LHCN-M2 (cell line): Measurements from ENCODE around the gene FAM168A. TPM values are rescaled to one million over a fixed set of nuclear protein-coding genes. Genes with fewer than 3 reads are reported as not detected.

Source experiments
- DNase-seq: peaks from one replicate; pipeline ENCODE4 v3.0.0-alpha.2; 2012; ENCODE audit warnings: low read depth
- polyA plus RNA-seq: library from polyadenylated mRNA; unstranded; fragments of >200 nt; gene quantifications from one replicate; pipeline ENCODE4 v1.2.1, GENCODE V29; 2012; ENCODE audit warnings: missing spikeins
- total RNA-seq: library from RNA; depleted of rRNA; stranded (reverse); fragments of >200 nt; gene quantifications from 2 replicates; pipeline ENCODE4 v1.2.3, GENCODE V29; 2014; rRNA removed

FAM168A gene, protein sequence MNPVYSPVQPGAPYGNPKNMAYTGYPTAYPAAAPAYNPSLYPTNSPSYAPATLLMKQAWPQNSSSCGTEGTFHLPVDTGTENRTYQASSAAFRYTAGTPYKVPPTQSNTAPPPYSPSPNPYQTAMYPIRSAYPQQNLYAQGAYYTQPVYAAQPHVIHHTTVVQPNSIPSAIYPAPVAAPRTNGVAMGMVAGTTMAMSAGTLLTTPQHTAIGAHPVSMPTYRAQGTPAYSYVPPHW
- 23.7 and 24.6 TPM in 2 replicates for total RNA-seq
- 16.9 TPM for polyA plus RNA-seq

DNA sequence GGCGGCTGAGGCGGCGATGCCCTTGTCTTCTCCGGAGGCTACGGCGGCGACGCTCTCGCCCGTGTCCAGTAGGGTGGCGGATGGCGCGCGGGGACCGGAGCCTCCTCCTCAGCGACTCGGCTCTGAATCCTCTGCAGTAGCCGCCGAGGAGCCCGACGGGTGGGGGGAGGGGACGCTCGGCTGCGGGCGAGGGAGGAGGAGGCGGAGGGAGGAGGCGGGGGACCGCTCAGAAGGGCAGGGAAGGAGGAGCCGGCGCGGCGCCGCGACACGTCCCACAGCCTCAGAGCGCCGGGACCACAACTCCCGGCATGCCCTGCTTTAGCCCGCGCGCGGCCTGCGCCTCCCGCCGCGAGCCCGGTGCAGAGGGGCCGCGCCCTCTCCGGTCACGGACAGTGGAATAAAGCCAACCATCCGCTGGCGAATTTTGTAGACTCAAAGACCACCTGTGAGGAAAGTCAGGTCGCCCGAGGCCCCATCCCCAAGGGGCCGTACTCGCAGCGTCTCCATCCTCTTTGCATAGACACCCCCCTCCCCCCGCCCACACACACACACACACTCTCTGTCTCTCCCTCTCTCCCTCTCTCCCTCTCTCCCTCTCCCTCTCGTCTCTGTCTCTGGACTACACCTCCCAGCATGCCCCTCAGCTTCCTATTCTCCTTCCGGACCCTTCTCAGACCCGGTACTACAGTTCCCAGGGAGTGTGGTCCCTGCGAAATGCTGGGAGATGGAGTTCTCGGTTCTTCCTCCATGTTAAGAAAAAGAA is at the start of gene FAM168A:
TSS of gene FAM168A (minus strand) at position 157 of the 763 bp plus-strand sequence. CDS start 129,638 bp downstream, outside the sequence.
- peak; percentile 99 for DNase-seq

DNA sequence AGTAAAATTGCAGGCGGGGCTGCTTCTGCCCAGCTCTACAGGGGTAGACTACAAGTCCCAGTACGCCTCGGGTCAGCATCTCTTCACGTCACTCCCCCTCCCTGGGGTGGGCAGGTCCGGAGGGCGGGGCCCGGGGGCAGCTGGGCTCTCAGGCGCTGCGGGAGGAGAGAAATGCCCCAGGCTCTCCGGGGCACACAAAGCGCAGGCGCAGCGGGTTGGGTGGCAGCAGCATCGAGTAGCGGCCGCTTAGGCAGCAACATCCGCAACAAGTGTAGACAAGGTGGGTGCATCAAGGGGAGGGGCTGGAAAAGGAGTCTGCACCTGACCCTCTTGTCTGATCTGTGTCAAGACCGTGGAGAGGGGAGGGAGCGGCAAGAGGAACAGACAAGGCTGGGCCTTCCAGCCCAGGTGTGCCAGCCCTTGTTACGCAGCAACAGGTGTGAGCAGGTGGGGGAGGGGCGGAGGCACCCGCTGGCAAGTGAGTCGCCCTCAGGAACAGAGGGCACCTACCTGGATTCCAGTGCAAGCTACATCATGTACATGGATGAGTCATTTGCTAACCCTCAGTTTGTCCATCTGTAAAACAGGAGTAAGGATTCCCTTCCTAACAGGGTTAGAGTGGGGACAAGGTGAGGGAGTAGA is 49.7 kb upstream of the FAM168A start:
- DNase-seq, result peak; percentile 76

DNA sequence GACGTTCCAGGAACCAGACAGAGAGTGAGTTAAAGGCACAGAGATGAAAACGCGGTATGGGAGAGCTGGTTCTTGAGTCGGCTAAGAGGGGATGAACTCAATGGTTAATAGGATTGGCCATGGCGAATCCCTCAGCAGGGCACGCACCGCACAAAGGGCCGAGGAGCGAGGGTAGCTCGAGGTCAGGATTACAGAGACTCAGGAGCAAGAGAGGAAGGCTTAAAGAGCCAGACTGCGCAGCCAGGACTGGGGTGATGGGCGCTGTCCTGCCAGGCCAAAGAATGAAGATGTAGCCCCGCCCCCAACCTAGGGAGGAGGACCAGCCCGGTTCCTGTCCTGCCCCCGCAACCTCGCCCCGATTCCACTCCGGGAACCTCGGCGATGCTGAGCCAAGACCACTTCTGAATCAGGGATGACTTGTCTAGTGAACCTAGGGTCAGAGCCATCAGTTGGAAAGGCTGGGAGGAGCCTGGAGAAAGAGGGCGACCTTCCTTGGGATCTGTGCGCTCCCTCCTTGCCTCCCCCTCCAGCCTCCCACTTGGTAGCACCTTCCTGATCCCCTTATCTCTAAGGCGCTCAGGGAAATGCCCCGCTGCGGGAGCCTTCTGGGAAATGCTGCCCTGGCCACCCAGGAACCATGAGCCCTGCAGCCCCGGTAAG is 48.2 kb upstream of the FAM168A start, which contains the start of gene PLEKHB1:
TSS of gene PLEKHB1 (plus strand) at position 610 of the 660 bp plus-strand sequence. CDS start at position 638, 28 bp downstream.
- no peak for DNase-seq

DNA sequence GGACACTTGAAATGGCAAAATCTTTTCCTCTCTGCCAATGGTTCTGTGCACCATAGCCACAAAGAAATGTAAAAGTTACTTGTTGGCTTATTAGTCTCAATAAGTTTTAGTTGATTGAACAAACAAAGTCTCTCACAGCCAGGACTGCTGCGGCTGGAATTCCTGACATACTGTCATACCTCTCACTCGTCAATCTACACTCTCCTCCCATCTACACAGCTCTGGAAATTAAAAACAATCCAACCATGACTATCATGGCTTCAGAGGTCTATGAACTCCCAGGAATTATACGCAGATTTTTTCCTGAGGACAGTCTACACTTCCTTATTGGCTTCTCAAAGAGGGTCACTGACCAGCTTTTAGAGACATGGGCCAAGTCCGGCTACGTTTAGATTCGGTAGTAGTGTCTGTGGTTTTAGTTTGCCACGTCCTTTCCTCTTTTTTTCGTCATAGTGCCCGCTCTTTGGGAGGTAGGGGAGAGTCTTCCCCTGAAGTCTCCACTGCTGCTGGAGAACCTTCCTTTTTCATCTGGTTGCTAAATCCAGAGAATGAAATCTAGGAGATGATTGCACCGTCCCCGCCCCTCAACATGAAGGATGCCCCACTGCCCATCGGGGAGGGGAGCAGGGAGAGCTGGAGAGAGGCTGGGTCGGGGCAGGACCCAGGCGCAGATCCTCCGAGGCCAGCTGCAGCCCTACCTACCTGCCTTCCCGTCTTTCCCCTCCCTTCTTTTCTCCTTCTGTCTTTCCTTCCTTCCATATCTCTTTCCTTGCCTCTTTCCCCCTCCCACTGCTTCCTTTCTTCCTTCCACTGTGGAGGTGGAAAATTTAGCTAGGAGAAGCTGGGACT is 47.4 kb upstream of the FAM168A start:
- DNase-seq, result no peak

DNA sequence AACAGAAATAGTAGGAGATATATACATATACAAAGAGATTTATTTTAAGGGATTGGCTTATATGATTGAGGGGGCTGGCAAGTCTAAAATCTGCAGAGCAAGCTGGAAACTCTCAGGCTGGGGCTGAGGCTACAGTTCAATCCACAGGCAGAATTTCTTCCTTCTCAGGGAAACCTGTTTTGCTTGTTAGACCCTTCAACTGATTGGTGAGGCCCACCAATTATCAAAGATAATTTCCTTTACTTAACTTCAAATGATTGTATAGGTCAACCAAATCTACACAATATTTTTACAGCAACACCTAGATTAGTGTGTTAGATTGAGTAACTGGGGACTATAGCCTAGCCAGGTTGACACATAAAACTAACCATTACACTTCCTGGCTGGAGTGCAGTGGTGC is 43.8 kb upstream of the FAM168A start:
- no peak for DNase-seq

DNA sequence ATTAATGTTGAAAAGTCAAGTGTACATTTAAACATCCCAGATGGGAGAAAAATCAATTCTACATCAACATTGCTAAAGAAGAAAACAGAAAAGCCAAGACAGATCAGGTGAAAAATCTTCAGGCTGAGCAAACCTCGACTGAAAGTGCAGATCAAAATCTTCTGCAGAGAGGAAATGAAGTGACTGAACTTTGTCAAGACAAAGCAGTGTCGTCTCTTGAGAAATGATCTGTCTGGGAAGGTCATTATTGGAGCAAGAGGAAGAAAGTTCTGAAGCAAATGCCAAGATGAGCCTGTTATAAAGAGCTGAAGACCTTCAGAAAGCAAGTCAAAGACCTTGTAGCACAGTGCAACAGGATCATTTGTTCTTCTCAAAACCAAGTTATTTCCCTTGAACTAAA is 42.7 kb upstream of the FAM168A start:
- no peak for DNase-seq

DNA sequence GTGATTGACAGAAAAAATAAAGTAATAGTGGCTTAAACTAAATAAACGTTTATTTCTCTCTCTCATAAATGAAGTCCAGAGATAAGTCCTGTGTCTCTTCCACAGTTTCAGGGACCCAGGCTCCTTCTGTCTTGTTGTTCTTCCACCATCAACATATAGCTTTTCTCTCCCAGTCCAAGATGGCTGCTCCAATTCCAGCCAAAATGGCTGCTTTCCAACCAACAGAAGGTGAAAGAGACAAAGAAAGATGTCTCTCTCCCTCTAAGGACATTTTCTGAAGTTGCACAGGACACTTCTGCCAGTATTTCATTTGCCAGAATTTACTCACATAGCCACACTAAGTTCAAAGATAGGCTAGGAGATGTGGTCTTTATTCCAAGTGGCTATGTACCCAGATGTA is 39.1 kb upstream of the FAM168A start:
- DNase-seq, result no peak

DNA sequence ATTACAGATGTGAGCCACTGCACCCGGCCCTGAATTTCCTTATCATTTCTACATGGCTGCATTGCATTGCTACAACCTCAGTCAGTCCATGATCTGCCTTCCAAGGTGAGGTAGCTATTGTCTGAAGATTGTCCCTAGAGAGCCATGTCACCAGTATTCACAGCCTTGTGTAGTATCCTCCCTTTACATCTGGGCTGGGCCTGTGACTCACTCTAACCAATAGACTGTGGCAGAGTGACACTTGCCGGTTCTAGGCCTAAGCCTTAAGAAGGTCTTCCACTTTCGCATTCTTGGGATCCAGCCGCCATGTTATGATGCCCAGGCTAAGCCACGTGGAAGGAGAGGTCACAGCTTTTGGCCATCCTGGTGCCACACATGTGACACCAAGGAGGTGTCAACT is 38.3 kb upstream of the FAM168A start:
- DNase-seq, result no peak

DNA sequence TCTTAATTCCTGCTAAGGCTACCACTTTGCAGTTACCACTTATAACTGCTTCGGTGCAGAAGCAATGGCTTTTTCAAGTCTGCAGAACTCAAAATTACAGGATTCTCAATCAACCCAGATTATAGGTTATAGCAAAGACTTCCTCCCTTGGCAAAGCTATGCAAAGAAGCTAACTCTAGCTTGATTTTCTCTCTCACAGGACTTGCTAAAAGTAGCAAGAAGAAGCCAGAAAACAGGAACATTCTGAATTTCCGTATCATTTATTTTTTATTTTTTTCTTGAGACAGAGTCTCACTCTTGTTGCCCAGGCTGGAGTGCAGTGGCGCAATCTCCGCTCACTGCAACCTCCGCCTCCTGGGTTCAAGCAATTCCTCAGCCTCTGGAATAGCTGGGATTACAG is 37.8 kb upstream of the FAM168A start:
- no peak for DNase-seq

DNA sequence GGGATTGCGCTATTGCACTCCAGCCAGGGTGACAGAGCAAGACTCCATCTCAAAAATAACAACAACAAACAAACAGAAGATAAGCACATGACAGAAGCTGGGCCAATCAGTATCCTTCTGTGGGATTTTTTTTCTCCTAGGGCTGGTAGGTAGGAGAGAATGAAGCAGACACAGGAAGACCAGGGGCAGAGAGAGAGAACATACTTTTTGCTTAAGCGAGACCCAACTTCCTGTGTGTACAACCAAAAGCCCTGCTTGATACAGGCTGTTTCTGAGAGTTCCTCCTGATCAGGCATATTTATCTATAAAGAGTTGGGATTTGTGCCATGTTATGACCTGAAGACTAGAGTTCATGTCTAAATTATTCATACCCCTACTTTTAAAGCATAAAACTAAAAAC is 36.1 kb upstream of the FAM168A start:
- DNase-seq, result no peak

DNA sequence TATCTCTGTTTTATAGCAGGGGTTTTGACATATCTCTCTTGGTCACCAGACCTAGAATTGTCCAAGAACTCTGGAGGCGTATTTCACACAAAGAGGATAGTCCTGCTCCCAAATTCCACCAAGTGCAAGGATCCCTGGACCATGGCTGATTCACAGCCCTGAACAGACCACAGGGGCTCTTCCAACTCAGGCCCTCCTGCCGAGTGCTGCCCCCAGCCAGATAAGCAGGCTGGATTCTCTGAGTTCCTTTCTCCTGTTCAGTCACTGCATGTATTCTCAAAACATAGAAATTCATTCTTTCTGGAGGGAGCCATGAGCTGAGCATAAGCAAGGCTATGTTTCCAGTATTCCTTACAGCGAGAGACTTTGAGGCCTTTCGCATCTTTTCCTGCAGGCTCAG is 35.1 kb upstream of the FAM168A start:
- no peak for DNase-seq

DNA sequence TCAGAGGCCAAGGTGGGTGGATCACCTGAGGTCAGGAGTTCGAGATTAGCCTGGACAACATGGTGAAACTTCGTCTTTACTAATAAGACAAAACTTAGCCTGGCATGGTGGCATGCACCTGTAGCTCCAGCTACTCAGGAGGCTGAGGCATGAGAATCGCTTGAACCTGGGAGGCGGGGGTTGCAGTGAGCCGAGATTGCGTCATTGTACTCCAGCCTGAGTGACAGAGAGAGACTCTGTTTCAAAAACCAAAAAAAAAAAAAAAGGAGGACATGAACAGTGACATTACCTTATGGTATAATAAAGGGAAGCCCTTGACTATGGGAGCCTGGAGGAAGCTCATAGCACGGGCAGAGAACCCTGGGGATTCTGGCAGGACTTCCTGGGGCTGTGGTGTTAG is 32.0 kb upstream of the FAM168A start:
- DNase-seq, result no peak

DNA sequence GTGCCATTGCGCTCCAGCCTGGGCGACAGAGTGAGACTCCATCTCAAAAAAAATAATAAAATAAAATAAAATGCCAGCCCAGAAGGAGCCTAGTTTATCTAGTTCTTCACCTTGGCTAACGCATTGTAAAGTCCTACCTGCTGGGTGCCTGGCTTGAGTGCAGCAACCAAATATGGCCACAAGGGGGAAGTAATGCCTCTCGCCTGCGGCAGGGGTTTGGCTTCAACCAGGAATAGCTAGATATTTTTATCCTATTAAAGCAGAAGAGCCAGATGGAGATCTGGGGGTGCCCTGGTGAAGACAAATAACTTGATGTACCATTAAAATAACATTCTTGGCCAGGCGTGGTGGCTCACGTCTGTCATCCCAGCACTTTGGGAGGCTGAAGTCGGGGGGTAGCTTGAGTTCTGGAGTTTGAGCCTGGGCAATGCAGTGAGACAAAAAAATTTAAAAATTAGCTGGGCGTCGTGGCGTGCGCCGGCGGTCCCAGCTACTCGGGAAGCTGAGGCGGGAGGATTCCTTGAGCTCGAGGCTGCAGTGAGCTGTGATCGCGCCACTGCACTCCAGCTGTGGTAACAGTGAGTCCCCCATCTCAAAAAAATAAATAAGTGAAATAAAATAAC is 27.9 kb upstream of the FAM168A start:
- DNase-seq, result peak; percentile 50

DNA sequence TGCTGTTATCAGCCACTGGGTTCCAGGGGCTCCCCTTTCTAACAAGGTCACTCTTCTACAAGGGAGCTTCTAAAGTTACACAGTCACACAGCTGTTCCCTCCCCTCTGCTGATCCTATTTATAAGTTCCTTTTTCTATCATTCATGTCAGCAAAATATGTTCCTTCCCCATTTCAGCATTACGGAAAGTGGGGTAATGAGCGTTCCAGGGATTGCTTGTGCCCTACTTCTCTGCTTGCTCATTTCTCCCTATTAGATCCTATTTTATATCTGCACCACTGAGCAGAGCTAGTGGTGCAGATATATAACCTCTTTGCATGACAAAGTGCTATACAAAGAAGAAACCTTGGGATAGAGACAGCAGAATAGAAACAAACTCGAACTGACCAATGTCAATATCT is 25.8 kb upstream of the FAM168A start:
- DNase-seq, result peak; percentile 9

DNA sequence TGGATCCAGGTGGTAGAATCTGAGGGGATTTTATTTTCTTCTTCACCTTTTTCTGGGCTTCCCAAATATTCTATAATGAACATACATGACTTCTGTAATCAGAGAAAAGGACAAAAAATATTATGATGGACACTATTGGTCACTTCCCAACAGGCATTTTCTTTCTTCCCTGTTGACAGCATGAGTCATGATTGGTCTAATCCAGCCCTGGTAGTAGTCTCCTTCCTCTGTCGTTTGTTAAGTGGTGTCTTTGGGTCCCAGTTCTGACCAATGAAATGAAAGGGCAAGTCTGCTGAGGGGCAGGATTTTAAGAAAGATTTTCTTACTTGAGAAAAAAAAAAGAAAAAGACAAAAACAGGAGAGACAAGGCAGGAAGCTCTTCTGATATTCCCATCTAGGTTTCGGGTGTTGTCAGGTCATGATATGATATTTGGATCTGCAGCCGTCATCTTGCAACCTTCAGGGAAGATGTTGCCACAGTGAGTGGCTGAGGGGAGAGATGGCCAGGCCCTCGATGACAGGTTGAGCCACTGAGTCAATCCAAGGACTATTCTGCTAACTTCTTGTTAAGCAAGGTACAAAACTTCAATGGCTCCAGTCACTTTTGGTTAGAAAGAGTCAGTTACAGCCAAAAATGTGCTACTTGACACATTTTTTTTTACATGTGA is 25.1 kb upstream of the FAM168A start:
- peak; percentile 27 for DNase-seq

DNA sequence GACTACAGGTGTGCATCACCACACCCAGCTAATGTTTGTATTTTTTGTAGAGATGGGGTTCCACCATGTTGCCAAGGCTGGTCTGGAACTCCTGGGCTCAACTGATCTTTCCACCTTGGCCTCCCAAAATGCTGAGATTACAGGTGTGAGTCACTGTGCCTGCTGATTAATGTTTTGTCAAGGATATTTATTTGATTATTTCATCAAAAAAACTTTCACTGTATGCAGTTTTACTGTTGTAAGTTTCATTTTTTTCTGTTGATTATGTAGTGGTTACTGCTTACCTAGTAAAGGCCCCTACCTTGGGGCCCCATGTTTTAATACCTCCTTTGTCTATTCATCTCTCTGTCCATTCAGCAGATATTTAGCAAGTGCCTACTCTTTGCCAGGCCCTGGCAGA is 16.7 kb upstream of the FAM168A start:
- DNase-seq, result no peak

DNA sequence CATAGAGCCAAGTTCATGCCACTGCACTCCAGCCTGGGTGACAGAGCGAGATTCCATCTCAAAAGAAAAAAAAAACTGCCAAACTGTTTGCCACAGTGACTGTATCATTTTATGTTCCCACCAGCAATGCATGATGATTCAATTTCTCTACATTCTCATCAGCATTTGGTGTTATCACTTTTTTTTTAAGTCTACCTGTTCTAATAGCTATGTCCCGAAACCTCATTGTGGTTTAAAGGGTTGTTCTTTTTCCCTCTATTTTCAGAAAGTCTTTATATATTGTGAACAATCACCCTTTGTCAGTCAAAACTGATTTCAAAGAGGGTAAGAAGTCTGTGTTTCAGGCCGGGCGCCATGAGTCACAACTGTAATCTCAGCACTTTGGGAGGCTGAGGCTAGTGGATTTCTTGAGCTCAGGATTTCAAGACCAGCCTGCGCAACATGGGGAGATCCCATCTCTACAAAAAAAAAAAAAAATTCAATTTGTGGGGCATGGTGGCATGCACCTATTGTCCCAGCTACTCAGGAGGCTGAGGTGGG is 14.8 kb upstream of the FAM168A start:
- DNase-seq, result no peak

DNA sequence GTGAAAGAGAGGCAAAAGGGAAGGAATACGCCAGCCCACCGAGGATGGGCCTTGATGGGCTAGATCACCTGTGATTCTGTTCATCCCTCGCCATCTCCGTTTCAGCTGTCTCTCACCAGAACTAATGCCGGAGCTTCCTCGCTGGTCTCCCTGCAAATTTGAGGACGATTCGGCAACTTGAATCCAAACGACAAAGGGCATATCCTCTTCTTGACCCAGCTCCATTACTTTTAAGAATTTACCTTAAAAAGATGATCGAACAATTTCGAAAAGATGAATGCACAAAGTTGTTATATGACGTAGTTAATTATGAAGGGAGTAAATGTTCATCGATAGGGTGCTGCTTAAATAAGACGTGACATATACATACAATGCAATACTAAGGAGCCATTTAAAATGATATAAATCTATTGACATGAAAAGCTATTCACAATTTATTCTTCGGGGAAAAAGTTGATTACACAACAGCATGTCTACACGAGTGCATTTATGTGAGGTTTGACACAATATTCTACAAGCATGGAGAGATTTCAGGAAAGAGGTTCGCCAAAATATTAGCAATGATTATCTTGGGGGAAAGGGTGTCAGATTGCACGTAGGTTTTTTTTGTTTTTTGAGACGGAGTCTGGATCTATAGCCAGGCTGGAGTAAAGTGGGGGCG is 937 bp upstream of the FAM168A start:
- no peak for DNase-seq

DNA sequence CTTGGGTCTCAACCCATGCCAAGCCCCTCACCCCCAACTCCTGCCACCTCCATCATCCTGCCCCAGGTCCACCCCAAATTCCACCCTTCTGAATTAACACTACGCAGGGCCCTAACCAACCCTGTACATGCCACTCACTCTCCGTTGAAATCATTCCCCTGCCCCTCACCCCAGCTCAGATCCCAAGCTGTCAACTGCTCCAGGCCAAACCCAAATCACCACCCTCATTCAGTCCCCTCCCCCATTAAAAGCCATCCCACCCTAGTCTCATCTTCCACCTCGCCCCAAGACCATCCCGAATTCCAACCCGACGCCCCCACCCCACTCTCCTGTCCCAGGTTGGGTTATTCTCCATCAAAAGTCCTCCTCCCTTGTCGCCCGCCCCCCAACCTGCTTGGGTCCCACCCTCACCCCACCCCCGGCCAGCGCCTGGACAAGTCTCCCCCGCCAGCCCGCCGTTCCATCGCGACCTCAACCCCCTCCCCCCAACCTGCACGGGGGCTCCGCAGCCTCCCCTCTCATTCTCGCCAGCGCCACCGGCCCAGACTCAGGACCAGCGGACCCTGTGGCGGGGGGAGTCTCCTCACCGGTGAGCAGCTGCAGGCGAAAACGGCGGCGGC is 466 bp downstream of the FAM168A start:
- DNase-seq, result no peak
